Measurements from ENCODE around the gene PRKAG2.

Gene PRKAG2

GRCh38 chr7:151515276-151515565 lies 361.7 kb downstream of the PRKAG2 start:
- no peak for DNase-seq (ENCODE audit: low read depth)

GRCh38 chr7:151514461-151515275 lies 362.2 kb downstream of the PRKAG2 start:
- DNase-seq (ENCODE audit: low read depth), result no peak

GRCh38 chr7:151513133-151513532 lies 363.8 kb downstream of the PRKAG2 start:
- no peak for DNase-seq (ENCODE audit: low read depth)

GRCh38 chr7:151512353-151512752 lies 364.6 kb downstream of the PRKAG2 start:
- no peak for DNase-seq (ENCODE audit: low read depth)

GRCh38 chr7:151511946-151512345 lies 365.0 kb downstream of the PRKAG2 start:
- no peak for DNase-seq (ENCODE audit: low read depth)

GRCh38 chr7:151511270-151511669 lies 365.6 kb downstream of the PRKAG2 start:
- no peak for DNase-seq (ENCODE audit: low read depth)

GRCh38 chr7:151509670-151510333 lies 367.1 kb downstream of the PRKAG2 start:
- DNase-seq (ENCODE audit: low read depth), result no peak

- DNase-seq (ENCODE audit: low read depth), result no peak
Observed at GRCh38 chr7:151508991-151509390, 367.9 kb downstream of the PRKAG2 start.

GRCh38 chr7:151507806-151508205 lies 369.1 kb downstream of the PRKAG2 start:
- no peak for DNase-seq (ENCODE audit: low read depth)

- DNase-seq (ENCODE audit: low read depth), result no peak
Observed at GRCh38 chr7:151506901-151507382, 370.0 kb downstream of the PRKAG2 start.
